Activated T-cell treated with anti-CD3 and anti-CD28 coated beads for 4 hours (primary cell): ENCODE results near the gene PRKCZ.

Experiments
- DNase-seq: peaks from one replicate; pipeline ENCODE4 v3.0.0-alpha.2; 2020

The PRKCZ gene

DNA sequence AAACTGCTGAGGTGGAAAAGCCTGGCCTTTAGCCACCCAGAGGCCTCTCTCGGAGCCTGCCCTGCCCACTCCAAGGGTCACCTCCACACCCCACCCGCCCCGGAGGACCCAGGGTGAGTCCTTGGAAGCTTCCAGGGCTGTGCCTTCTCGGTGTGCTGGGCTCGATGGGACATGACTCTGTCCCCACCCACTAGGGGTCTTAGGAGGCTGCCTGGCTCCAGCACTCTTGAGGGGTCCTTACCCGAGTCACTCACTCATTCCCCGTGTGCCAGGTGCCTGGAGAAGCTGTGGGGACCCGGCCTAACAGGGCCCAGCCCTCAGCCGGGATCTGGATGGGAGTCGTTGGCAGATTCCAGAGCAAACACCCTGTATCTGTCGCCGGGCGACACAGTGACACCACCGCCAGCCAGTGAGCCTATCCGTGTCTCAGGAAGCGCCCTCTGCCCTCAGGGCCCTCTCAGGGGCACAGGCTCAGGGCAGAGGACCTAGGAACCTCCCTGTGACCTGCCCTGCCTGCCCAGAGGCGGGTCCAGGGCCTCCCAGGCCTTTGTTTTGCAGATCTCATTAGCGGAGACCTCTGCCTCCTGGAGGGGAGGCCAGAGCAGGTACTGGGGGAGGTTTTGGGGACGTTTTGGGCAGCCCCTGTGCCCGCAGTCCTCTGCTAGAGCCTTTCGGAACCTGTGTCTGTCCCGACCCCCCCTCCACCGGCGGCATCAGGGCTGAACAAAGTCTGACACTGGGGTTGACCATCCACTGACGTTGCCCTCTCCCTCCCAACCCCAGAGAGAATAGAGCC, 3.1 kb upstream of the PRKCZ start:
- no peak for DNase-seq

DNA sequence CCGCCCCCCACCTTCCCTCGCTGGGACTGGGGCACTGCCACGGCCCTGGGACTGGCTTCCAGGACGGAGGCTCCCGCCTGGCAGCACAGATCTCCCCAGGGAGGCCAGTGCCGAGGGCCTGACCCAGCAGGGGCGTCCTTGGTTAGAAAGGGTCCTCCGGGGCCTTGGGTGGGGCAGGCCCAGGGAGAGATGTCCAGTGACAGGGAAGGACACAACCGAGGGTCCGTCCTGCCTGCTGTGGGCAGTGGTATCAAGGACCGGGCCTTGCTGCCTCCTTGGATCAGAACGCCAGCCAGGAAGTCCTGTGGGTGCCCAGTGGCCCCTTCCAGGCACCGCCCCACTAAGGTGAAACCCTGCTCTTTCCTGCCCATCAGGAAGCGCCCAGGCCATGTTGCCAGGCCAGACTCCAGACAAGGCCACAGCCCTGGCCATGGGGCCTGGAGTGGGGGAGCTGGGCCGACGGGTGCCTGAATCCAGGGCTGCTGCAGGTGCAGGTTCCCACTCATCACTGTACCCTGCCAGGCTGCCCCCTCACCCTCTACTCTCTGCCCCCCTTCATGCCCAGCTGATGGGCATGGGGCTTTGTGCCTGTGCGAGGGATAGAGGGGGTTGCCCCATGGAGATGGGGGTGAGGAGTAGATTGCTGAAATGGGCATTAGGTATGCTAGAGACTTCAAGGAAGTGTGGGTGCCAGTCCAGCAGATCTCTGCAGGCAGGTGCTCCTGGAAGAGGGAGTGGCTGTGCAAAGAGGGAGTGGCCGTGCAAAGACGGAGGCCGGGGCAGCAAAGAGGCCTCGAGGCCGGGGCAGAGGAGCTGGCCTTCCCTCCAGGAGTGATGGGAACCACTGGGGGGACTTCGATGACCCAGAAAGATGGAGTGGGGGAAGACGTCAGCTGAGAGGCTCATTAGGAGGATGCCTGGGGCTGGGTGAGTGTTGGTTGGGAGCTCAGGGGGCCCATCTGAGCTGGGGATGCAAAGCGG, 2.2 kb upstream of the PRKCZ start:
- DNase-seq: no peak

DNA sequence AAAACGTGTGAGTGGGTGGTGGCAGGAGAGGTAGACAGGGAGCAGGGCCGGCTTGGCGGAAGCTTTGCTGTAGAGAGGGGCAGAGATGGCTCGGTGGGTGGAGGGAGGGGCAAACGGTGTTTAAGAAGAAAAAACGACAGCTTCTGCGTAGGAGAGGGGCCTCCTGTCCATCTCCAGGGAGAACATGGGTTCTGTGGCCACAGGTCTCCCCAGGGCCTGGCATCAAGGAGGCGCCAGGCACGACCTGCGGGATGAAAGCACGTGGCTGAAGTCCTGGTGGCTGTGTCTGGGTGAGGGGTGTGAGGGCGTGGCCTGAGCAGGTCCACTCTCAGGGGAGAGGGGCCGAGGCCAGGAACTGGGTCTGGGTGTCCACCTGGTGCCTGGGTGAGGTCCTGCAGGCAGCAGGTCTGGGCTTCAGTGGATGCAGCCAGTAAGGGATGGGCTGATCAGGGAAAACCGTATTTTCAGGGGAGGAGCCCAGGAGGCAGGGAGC, 940 bp upstream of the PRKCZ start:
- DNase-seq: no peak

DNA sequence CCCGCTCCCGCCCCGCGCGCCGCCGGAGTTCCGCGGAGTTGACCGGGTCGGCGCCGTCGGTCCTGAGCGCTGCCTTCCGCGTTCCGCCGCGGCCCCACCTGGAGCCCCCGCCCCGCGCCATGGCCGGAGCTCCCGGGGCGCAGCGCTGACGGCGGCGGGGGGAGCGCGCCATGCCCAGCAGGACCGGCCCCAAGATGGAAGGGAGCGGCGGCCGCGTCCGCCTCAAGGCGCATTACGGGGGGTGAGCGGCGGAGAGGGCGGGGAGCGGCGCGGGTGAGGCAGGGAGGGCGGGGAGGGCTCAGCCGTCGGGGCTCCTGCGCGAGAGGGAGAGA, 216 bp downstream of the PRKCZ start:
- no peak for DNase-seq

DNA sequence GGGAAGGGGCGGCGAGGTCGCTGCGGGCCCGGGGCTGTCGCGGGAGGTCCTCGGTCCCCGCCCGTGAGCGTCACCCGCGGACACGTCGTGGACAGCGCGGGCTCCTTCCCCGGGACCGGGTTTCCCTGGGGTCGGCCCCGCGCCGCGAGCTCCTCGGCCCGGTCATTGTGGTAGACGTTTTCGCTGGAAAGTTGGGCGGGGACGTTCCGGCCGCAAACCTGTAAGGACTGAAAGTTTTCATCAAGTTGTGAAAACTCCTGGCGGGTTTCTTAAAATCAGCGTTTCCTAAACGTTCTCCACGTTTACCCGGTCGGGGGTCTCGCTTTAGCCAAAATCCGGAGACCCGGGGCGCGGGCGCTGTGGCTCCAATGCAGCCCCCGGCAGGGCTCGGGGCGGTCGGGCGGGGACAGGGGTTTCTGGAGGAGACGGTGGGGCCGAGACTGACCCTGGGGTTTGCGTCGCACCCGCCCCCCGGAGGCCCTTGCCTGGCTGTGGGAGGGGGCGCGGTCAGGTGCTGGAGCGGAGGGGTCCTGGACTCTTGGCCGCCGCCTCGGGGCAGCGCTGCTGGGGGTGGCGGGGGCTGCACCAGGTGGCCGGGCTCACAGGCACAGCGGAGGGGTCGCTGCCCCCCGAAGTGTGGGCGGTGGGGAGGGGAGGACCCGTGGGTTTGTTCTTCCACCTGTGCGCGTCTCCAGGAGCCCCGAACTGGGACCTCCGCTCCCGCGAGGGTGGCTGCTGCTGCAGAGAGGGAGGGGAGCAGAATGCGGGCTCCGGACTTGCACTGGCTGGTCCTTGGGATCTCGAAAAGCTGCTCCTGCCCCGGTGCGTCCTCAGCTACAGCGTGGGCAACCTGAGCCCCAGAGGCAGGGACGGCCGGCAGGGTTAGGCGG, 827 bp downstream of the PRKCZ start:
- no peak for DNase-seq

DNA sequence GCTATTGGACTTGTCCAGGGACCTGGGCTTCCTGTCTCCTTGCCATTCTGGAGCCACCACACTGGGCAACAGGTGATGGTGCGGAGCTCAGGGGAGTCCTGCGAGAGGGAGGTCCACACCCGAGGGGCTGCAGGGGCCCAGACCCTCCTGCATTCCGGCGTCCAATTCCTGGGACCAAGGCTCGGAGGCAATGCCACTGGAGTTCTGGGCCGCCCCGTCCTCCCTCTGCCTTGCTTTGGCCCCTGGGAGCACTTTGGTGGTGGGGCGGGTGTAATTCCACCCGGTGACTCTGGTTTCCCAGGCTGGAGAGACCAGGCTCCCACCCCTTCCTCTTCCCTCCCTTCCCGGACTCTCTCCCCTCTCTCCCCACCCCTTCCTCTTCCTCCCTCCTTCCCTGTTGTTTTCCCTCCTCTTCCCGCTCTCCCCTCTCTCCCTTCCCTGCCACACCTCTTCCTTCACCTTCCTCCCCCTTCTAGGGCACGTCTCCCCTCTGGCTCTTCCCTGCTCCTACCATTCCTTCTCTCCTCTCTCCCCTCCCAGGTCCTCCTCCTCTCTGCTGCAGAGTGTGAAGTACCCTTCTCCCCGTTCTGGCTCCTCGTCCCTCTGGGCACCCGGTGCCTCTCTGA, 2.0 kb downstream of the PRKCZ start:
- no peak for DNase-seq

DNA sequence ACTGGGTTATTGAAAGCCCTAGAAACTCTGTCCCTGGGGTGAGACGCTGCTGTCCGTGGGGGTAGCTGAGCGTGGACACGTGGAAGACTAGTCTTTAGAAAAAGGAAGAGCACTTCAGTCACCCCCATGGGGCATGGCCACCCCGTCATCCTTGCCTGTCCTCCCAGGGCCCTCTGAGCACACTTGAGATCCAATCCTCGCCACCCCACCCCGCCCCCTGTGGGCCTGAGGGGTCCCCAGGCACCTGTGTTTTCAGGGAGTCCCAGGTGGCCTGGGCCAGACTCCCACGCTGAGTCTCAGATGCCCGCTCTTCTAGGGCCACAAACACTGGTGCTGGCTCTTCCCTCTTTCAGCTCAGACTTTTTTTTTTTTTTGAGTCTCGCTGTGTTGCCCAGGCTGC, 2.5 kb downstream of the PRKCZ start:
- DNase-seq: no peak

DNA sequence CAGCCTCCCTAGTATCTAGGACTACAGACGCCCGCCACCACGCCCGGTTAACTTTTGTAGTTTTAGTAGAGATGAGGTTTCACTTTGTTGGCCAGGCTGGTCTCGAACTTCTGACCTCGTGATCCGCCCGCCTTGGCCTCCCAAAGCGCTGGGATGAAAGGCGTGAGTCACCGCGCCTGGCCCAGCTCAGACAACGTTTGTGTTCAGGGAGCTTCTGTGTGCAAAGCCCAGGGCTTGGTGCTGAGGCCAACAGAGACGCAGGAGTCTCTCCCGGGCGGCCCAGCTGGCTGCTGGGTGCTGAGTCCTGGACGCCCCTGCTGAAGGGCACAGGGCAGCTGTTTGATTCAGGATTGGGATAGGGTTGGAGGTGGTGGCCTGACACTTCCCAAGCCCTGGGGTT, 3.0 kb downstream of the PRKCZ start:
- no peak for DNase-seq

DNA sequence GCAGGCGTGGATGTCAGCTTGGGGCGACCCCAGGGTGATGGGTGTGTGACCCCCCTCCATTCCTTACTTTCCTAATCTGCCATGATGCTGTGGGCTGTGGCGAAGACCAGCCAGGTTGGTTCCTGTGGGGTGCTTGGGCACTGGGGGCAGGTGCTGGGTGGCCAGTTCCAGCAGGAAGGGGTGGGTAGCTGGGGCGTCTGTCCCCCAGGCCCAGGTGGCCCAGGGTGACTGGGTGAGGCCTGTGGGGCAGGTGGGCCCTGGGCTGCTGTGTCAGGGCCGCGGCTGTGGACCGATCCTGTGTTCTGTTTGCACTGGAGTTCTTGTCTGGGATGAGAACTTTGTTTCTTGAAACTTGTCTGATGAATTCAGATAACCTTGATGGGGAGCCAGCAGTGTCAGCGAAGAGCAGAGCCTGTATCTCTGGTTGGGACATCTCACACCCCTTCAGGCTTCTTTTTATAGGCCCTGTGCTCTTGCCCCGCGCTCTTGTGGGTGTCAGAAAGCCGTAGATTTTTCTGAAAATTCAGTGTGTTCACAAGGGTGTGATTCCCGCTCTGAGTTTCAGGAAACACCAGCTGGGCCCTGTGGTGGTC, 3.7 kb downstream of the PRKCZ start:
- DNase-seq: no peak

DNA sequence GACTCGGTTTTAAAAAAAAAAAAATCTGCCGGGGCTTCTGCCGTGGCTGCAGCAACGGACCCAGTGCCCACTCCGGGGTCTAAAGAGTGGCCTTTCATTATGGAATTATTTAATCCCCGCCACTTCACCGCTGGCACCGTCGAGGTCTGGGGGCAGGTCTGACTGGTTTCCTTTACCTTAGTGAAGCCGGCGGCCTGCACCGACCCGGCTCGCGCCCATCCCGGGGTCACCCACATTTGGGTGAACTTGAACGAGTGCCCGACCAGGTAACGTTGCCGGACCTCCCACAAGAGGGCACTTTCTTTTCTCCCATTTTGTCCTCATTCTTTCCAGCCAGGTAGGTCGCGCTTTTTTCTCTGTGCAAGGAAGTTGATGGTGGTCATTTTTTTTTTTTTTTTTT, 4.3 kb downstream of the PRKCZ start:
- DNase-seq: no peak

DNA sequence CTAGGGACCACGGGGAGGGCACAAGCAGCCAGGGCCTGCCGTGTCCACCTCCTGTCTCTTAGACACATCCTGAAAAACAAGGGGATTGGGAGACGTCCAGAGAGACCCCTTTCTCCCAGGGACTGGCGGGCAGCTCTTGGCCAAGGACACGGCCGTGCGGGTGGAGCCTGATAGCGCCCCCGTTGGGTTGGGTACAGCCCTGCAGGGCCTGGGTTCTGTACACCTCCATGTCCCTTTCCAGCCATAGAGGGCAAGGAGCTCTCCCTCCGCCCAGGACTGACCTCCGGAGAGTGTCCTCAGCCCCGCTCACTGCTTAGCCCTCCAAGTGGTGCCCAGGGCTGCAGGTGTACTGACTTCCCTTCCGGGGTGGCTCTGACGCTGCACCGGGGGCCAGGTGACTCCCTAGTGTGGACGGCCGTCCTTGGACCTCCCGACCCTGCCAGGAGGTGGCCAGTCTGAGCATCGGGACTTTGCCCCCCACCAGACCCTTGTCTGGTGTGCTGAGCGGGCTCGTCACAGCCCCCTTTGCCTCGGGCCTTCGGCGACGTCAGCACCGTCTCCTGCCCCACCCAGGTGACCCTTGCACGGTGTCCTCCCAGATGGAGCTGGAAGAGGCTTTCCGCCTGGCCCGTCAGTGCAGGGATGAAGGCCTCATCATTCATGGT, 5.8 kb downstream of the PRKCZ start:
- DNase-seq: no peak

DNA sequence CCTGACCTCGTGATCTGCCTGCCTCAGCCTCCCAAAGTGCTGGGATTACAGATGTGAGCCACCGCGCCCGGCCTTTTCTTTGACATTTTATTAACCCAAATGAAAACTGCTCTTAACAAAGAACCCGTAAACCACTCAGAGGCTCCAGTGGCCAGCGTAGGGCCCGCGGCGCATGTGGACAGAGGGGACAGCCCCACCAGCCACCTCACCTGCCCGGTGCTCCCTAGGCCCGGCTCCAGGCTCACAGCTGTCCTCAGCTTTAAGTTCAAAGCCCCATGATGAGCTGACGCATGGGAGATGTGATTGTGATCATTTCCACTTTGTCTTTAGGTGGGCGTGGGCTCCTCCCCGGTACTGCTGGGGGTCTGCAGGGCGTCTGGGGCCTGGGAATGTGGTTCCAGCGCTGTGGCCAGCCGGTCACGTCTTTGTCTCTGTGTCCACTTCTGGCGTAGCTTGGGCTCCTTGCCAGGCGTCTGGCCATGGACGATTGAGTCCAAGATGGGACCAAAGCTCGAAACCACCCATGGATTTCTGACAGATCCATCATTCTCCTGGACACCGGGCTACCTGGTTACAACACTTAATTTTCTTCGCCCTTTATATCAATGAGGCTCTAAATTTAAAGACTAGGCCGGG, 6.9 kb downstream of the PRKCZ start:
- no peak for DNase-seq

DNA sequence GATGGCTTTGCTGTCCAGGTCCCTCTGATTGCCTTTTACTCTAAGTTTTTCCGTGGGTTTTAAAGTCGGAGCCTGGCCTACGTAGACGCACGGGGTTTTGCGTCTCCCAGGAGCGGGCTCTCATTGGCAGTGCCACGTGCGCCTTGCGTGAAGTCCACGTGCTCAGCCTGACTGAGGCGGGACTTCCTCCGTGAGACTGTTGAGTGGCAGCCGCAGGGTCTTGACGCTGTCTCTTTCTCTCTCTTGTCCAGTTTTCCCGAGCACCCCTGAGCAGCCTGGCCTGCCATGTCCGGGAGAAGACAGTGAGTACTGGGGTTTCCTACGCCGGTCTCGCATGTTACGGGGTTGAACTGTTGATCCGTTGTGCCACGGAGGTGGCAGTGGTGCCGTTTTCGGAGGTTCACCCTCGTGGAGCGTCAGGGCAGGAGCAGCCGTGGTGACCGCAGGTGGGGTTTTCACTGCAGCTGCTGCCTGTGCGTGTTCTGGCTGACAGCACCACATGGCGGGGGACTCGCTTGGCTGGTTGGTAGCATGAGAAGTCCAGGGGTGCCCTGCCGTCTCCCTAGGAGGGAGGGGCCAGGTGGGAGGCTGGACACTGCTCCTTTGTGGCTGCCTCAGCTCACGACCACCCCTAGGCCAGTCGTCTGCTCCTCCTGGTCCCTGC, 9.2 kb downstream of the PRKCZ start:
- no peak for DNase-seq

DNA sequence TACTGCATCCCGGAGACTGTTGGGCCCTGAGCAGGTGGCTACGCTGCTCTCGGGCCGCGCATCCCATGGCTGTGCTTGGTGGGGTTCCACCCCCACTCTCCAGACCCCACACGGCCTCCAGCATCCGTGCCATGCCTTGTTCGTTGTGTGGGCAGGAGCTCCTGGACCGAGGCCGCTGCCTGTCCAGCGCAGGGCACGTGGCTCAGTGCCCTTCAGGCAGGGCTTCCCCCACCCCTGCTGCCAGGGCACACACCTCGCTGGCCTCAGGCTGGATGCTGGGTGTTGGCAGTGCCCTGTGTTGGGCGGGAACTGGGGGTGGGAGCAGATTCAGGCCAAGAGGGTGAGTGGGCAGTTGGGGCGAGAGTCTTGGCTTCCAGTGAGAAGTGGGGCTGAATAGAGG, 9.9 kb downstream of the PRKCZ start:
- DNase-seq: no peak

DNA sequence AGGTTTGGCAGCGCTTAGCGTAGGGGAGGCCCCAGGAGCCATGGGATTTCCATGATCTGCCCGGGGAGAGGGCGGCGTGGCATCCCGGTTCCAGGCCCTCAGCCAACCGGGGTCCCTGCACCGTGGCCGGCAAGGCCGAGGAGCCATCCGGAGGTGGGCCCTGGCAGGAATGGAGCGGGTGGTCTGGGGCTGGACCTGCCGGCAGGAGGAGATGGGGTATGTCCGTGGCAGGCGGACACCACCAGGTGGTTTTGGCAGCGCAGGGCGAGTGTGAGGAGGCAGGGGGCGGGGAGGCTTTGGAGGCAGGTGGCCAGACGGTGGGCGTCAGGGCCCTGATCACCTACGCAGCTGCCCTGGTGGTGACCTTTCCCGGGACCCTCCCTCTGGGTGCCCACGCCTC, 10.3 kb downstream of the PRKCZ start:
- DNase-seq: no peak

DNA sequence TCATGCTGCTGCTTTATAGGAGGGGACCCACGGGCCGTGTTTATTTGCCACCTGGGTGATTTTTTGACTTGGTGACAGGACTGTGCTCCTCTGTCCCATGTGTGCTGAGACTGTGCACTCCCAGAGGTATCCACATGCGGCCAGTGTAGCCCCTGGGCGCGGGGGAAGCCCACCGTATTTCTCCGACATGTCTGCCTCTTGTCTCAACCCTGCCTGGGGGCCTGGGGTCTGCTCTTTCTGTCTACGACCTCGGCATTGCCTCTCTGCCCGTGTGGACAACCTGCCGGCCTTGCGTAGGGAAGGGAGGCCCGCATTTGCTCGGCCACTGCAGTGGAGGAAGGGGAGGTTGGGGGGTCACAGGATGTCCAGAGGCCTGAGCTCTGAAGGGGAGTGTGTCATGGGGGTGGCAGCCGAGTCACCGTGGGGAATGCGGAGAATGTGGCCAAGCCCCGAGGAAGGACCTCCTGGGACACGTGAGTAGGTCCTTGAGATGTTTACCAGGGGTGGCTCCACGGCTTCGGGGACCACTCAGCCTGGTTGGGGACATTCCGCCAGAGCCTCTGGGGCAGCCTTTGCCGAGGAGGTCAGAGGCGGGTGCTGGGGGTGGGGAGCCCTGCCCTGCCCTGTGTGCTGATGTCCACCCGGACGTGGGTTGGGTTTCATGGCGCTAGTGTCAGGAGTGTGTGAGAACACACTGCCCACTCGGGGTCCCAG, 11.0 kb downstream of the PRKCZ start:
- no peak for DNase-seq

DNA sequence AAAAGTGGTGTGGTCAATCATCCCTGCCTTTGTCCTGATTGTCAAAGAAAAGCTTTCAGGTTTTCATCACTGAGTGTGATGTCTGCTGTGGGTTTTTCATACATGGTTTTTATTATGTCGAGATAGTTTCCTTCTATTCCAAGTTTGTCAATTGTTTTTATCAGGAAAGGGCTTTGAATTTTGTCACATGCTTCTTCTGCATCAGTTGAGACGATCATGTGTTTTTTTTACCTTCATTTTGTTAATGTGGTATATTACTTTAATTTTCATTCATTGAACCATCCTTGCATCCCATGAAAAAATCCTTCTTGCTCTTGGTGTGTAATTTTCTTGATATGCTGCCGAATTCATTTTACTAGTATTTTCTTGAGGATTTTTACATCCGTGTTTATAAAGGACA, 15.5 kb downstream of the PRKCZ start:
- DNase-seq: no peak

DNA sequence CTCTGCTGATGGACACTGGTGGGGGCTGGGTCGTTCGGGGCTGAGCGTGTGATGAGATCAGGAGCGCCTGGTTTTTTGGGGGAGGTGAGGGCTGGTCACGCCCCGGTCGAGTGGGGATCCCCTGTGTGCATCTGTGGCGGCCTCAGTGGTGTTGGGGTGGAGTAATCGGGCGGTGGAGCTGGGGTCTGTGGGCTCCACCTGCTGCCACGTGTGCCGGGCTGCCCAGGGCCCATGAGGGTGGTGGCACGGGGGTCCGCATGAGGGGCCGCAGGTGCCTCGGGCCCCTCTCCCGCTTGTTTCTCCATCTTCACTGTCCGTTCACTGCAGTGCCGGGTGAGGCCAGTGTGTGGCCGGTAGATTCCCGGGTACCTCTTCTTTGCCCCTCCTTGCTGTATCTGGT, 17.2 kb downstream of the PRKCZ start:
- DNase-seq: no peak

DNA sequence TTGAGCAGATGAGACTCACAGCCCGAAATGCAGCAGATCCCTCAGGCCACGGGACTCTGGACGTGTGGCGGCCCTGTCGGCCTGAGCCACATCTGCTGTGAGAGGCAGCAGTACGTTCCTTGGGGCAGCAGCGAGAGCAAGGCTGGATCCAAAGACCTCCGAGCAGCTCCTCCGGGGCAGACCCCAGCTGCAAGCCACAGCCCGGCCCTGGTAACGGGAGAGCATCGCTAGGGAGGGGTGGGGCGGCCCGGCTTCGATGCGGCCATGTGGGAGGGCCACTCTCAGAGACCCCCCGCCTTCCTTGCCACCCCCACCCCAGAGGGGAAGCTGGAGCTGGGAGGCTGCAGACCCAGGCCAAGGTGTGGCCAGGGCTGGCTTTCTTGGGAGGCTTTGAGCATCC, 17.8 kb downstream of the PRKCZ start:
- no peak for DNase-seq

DNA sequence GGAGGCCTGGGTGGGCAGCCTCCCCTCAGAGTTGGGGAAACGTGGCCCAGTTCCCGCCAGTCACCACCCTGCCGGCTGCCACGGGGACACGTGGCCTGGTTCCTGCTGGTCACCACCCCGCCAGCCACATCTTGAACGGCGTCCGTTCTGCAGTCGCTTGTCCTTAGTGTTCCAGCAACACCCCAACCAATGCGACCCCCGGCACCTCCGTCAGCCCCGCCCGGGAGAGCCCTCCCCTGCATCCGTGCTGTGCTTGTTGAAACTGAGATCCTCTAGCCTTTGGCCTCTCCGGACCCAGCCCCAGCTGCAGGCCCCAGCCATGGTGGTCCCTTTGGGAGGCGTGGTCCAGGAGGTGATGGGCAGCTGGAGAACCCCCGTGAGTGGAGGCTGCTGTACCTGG, 18.7 kb downstream of the PRKCZ start:
- DNase-seq: no peak
